ENCODE results near the gene AXDND1.

Gene AXDND1

DNA sequence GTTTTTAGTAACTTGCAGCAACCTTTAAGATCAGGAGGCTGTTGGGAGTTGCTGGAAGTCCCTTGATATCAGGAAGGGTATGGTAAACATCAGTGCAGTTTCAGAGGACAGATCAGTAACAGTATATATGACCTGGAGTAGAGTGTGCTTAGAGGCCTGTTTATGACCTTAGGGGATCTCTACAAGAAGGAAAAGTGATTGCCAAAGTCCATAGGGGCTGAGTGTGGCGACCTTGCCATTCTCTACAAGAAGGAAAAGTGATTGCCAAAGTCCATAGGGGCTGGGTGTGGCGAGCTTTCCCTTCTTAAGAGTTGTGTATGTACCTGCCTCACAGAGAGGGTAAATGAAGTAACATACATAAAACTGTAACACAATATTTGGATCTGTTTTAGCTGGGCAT lies 28.5 kb upstream of the AXDND1 start:
- no peak for DNase-seq
- Mint-ChIP-seq H3K27ac (no peak overlapping the region), H3K4me3 (no peak overlapping the region), H3K27me3 (ENCODE audit: low read depth, poor library complexity) (no peaks in the 10 kb centered on the region), H3K36me3 (ENCODE audit: low read depth) (peaks cover 33% of the 10 kb centered on the region), H3K9me3 (no peaks in the 10 kb centered on the region), H3K4me1 (no peaks in the 10 kb centered on the region)
- TF ChIP-seq, protein P1, sequence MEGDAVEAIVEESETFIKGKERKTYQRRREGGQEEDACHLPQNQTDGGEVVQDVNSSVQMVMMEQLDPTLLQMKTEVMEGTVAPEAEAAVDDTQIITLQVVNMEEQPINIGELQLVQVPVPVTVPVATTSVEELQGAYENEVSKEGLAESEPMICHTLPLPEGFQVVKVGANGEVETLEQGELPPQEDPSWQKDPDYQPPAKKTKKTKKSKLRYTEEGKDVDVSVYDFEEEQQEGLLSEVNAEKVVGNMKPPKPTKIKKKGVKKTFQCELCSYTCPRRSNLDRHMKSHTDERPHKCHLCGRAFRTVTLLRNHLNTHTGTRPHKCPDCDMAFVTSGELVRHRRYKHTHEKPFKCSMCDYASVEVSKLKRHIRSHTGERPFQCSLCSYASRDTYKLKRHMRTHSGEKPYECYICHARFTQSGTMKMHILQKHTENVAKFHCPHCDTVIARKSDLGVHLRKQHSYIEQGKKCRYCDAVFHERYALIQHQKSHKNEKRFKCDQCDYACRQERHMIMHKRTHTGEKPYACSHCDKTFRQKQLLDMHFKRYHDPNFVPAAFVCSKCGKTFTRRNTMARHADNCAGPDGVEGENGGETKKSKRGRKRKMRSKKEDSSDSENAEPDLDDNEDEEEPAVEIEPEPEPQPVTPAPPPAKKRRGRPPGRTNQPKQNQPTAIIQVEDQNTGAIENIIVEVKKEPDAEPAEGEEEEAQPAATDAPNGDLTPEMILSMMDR (IDR thresholded peaks at IDR 0.05): no peak

GRCh38 chr1:179337942-179338560 lies 27.7 kb upstream of the AXDND1 start:
- Mint-ChIP-seq H3K36me3 (ENCODE audit: low read depth) (peaks cover 33% of the 10 kb centered on the region), H3K4me3 (no peak overlapping the region), H3K27me3 (ENCODE audit: low read depth, poor library complexity) (no peaks in the 10 kb centered on the region), H3K4me1 (no peaks in the 10 kb centered on the region), H3K9me3 (no peaks in the 10 kb centered on the region), H3K27ac (peak overlapping the region; percentile 60)
- DNase-seq: no peak
- TF ChIP-seq, protein P1 (IDR thresholded peaks at IDR 0.05): no peak

- Mint-ChIP-seq H3K27me3 (ENCODE audit: low read depth, poor library complexity) (no peaks in the 10 kb centered on the region), H3K9me3 (no peaks in the 10 kb centered on the region), H3K36me3 (ENCODE audit: low read depth) (peaks cover 35% of the 10 kb centered on the region), H3K4me3 (no peak overlapping the region), H3K4me1 (no peaks in the 10 kb centered on the region), H3K27ac (no peak overlapping the region)
- DNase-seq: no peak
- TF ChIP-seq, protein P1 (IDR thresholded peaks at IDR 0.05): no peak
These were observed 24.9 kb upstream of the AXDND1 start for GRCh38 chr1:179340918-179341317.

GRCh38 chr1:179341943-179342547 lies 23.7 kb upstream of the AXDND1 start:
- TF ChIP-seq, protein P1 (IDR thresholded peaks at IDR 0.05): no peak
- Mint-ChIP-seq H3K4me1 (no peaks in the 10 kb centered on the region), H3K27me3 (ENCODE audit: low read depth, poor library complexity) (no peaks in the 10 kb centered on the region), H3K9me3 (no peaks in the 10 kb centered on the region), H3K4me3 (no peak overlapping the region), H3K27ac (no peak overlapping the region), H3K36me3 (ENCODE audit: low read depth) (peaks cover 42% of the 10 kb centered on the region)
- DNase-seq: no peak

DNA sequence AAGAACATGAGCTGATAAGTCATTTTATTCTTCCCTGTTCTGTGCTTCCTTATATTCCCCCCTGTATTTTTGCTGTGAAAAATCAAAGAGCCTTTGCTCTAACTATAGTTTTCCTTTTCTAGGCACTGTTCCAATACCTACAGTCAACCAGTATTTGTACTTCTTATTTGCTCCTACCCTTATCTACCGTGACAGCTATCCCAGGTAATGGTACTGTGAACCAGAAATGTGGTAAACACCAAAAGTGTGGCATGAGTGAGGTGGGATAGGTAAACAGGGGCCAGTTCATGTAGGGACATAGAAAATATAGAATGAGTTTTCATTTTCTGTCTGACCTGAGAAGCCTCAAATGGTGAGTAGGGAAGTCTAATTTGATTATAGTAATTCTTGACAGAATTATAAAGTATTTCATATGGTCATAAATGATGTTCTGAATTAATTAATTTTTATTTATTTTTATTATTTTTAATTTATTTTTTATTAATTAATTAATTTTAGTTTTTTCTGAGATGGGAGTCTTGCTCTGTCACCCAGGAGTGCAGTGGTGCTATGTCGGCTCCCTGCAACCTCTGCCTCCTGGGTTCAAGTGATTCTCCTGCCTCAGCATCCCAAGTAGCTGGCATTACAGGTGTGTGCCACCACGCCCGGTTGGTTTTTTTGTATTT lies 22.9 kb upstream of the AXDND1 start:
- Mint-ChIP-seq H3K27me3 (ENCODE audit: low read depth, poor library complexity) (no peaks in the 10 kb centered on the region), H3K9me3 (no peaks in the 10 kb centered on the region), H3K27ac (no peak overlapping the region), H3K4me1 (no peaks in the 10 kb centered on the region), H3K4me3 (no peak overlapping the region), H3K36me3 (ENCODE audit: low read depth) (peaks cover 42% of the 10 kb centered on the region)
- TF ChIP-seq, protein P1 (IDR thresholded peaks at IDR 0.05): no peak
- no peak for DNase-seq
